Mesenchymal stem cell (in vitro differentiated cells and primary cell): Measurements from ENCODE around the gene WAPL.
A peak's percentile ranks its signal among the peaks of the same experiment; 100 is the strongest.

Source experiments
- DNase-seq: peaks from one replicate; pipeline ENCODE4 v3.0.0-alpha.2; 2013
- H2AFZ ChIP-seq: one replicate; pipeline ENCODE4 v1.6.1; 2013; ENCODE audit warnings: low read depth, mild to moderate bottlenecking, control low read depth, inconsistent platforms, low read length, moderate library complexity
- H2AK5ac ChIP-seq: 2 replicates; pipeline ENCODE4 v1.6.1; 2013; ENCODE audit warnings: low read length, moderate library complexity, mild to moderate bottlenecking, inconsistent platforms; ENCODE audit not compliant: severe bottlenecking
- H2BK120ac ChIP-seq: one replicate; pipeline ENCODE4 v1.6.1; 2013; ENCODE audit warnings: low read depth, mild to moderate bottlenecking, inconsistent platforms, low read length, moderate library complexity
- H2BK12ac ChIP-seq, 2 experiments: one replicate each; pipeline ENCODE4 v1.6.1; 2013; ENCODE audit warnings: inconsistent platforms in 2 of 2, low read length in 2 of 2, mild to moderate bottlenecking in 2 of 2, moderate library complexity in 2 of 2, control low read depth in 1 of 2
- H2BK15ac ChIP-seq: one replicate; pipeline ENCODE4 v1.6.1; 2013; ENCODE audit warnings: mild to moderate bottlenecking, low read depth, inconsistent platforms; ENCODE audit not compliant: poor library complexity, severe bottlenecking
- H2BK5ac ChIP-seq: 2 replicates; pipeline ENCODE4 v1.6.1; 2013; ENCODE audit warnings: low read depth, mild to moderate bottlenecking, low read length, control low read depth, inconsistent platforms; ENCODE audit not compliant: poor library complexity, severe bottlenecking
- H3K14ac ChIP-seq, 2 experiments: one replicate each; pipeline ENCODE4 v1.6.1; 2013; ENCODE audit warnings: inconsistent platforms in 2 of 2, low read length in 2 of 2, control low read depth in 1 of 2, mild to moderate bottlenecking in 1 of 2, moderate library complexity in 1 of 2
- H3K18ac ChIP-seq, 2 experiments: one replicate each; pipeline ENCODE4 v1.6.1; 2013; ENCODE audit warnings: inconsistent platforms in 2 of 2, low read length in 2 of 2, control low read depth in 1 of 2, low read depth in 1 of 2, mild to moderate bottlenecking in 1 of 2
- H3K23ac ChIP-seq, 2 experiments: one replicate each; pipeline ENCODE4 v1.6.1; 2013; ENCODE audit warnings: inconsistent platforms in 2 of 2, low read length in 2 of 2, mild to moderate bottlenecking in 2 of 2, moderate library complexity in 2 of 2, control low read depth in 1 of 2
- H3K27ac ChIP-seq: 2 replicates; pipeline ENCODE4 v1.5.1; 2013; ENCODE audit warnings: mild to moderate bottlenecking, moderate library complexity, low read length, control low read depth, inconsistent platforms; ENCODE audit not compliant: poor library complexity, severe bottlenecking
- H3K27me3 ChIP-seq, 2 experiments: 2 replicates each; pipeline versions ENCODE4 v1.6.1 to v1.7.0; 2013; ENCODE audit warnings: low read length in 2 of 2, mild to moderate bottlenecking in 2 of 2, moderate library complexity in 2 of 2, control low read depth in 1 of 2, inconsistent platforms in 1 of 2; ENCODE audit not compliant: control insufficient read depth in 1 of 2, insufficient read depth in 1 of 2
- H3K36me3 ChIP-seq, 2 experiments: 2 replicates each; pipeline versions ENCODE4 v1.6.1 to v1.7.0; 2013; ENCODE audit warnings: low read length in 2 of 2, control low read depth in 1 of 2, inconsistent platforms in 1 of 2, low read depth in 1 of 2, mild to moderate bottlenecking in 1 of 2; ENCODE audit not compliant: insufficient read depth in 2 of 2, control insufficient read depth in 1 of 2
- H3K4ac ChIP-seq, 2 experiments: one replicate each; pipeline ENCODE4 v1.6.1; 2013; ENCODE audit warnings: inconsistent platforms in 2 of 2, low read length in 2 of 2, mild to moderate bottlenecking in 2 of 2, moderate library complexity in 2 of 2, control low read depth in 1 of 2, low read depth in 1 of 2
- H3K4me1 ChIP-seq: 2 replicates; pipeline ENCODE4 v1.6.1; 2013; ENCODE audit warnings: low read depth, low read length, control low read depth; ENCODE audit not compliant: control insufficient read depth, insufficient read depth
- H3K4me2 ChIP-seq: 2 replicates; pipeline ENCODE4 v1.6.1; 2013; ENCODE audit warnings: low read length, mild to moderate bottlenecking, inconsistent platforms; ENCODE audit not compliant: poor library complexity, severe bottlenecking
- H3K4me3 ChIP-seq, 2 experiments: 2 replicates each; pipeline versions ENCODE4 v1.5.1 to v1.7.0; 2013; ENCODE audit warnings: low read length in 2 of 2, mild to moderate bottlenecking in 2 of 2, control low read depth in 1 of 2, low read depth in 1 of 2; ENCODE audit not compliant: insufficient read depth in 1 of 2
- H3K79me1 ChIP-seq: replicated peaks from 2 replicates; pipeline ENCODE4 v1.6.1; 2013; ENCODE audit warnings: mild to moderate bottlenecking, control low read depth, low read length, inconsistent platforms; ENCODE audit not compliant: poor library complexity, severe bottlenecking
- H3K9ac ChIP-seq: 2 replicates; pipeline ENCODE4 v1.7.0; 2013; ENCODE audit warnings: mild to moderate bottlenecking, low read length, moderate library complexity
- H3K9me3 ChIP-seq: 2 replicates; pipeline ENCODE4 v1.7.0; 2013; ENCODE audit warnings: mild to moderate bottlenecking, low read length; ENCODE audit not compliant: control insufficient read depth
- H4K8ac ChIP-seq: one replicate; pipeline ENCODE4 v1.6.1; 2013; ENCODE audit warnings: inconsistent platforms, mild to moderate bottlenecking, low read length, moderate library complexity
- H4K91ac ChIP-seq: one replicate; pipeline ENCODE4 v1.6.1; 2013; ENCODE audit warnings: mild to moderate bottlenecking, low read length, inconsistent platforms
- WGBS: methylation state at CpG from one replicate; pipeline ENCODE4 v1.1.7; 2013; ENCODE audit warnings: mixed read lengths; 5-methylcytosine and 5-hydroxymethylcytosine counted together

Gene WAPL

GRCh38 chr10:86402283-86402941, 119.2 kb downstream of the WAPL start:
- H3K9me3 ChIP-seq = no peaks in the 10 kb centered on the region

DNA sequence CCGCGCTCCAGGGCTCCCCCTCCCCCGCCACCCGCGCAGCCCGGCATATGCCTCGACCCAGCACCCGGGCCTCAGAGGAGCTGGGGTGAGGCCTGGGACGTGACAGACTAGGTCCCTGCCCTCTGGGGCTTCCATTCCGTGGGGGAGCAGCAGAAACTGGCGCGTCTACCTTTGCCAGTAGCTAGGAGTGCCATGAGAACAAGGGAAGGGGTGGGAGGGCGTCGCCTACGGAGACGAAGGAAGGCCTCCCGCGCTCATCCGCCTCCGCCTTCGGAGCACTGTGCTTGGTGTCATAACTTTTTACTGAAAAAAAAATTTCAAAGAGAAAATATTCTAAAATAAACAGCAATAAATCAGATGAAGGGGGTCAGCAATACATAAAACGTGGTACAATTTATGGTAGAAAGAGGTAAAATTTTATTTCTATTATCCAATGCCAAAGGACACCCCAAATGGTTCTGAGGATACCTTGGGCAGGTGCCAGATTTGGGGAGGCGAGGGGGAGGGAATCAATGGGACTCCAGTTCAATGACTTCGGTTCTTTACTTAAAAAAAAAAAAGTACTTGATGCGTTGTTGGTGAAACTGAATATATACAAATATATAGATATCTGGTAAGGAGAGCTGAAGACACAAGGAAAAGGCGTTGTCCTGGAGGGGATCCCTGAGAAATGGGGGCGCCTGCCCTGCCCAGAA, 119.9 kb downstream of the WAPL start:
- WGBS = 5% methylated on average over 14 of the region's 27 CpGs
- H3K27ac ChIP-seq = no peak overlapping the region
- no peaks in the 10 kb centered on the region for H3K36me3 ChIP-seq
- no peak overlapping the region for H2AK5ac ChIP-seq
- no peak overlapping the region for H2BK5ac ChIP-seq
- no peak overlapping the region for H2BK15ac ChIP-seq
- no peak overlapping the region for H3K14ac ChIP-seq
- H3K18ac ChIP-seq = peak overlapping the region; percentile 3 to 6
- peaks cover 23% of the 10 kb centered on the region for H3K4me1 ChIP-seq
- H2BK12ac ChIP-seq = peak overlapping the region in 1 of 2 experiments; percentile 7
- no peaks in the 10 kb centered on the region for H3K9me3 ChIP-seq
- H4K8ac ChIP-seq = peak overlapping the region; percentile 84
- H3K4me3 ChIP-seq = peak overlapping the region; percentile 61 to 76
- peak overlapping the region; percentile 86 for H4K91ac ChIP-seq
- no peak overlapping the region for H3K23ac ChIP-seq
- no peak overlapping the region for H2BK120ac ChIP-seq
- peak overlapping the region; percentile 99 for H3K4me2 ChIP-seq
- H3K79me1 ChIP-seq = no peaks in the 10 kb centered on the region
- no peak overlapping the region for H2AFZ ChIP-seq
- H3K9ac ChIP-seq = peak overlapping the region; percentile 87
- no peak for DNase-seq
- H3K4ac ChIP-seq = no peak overlapping the region
- peaks cover 5 to 9% of the 10 kb centered on the region in 2 experiments for H3K27me3 ChIP-seq

More at GRCh38 chr10:86402283-86402941, 119.2 kb downstream of the WAPL start:
- Histone ChIP-seq H2AFZ (no peak overlapping the region), H2BK12ac (no peak overlapping the region), H3K18ac (no peak overlapping the region), H2BK120ac (no peak overlapping the region), H3K4me3 (peak overlapping the region in 1 of 2 experiments; percentile 25), H3K27me3 (peaks cover 2 to 3% of the 10 kb centered on the region in 2 experiments), H4K8ac (peak overlapping the region; percentile 47), H2BK5ac (no peak overlapping the region), H3K23ac (no peak overlapping the region), H3K36me3 (no peaks in the 10 kb centered on the region), H2AK5ac (no peak overlapping the region), H3K27ac (no peak overlapping the region), H3K4me2 (no peak overlapping the region), H2BK15ac (no peak overlapping the region), H4K91ac (peak overlapping the region; percentile 37), H3K79me1 (no peaks in the 10 kb centered on the region), H3K9ac (no peak overlapping the region), H3K4ac (no peak overlapping the region), H3K14ac (no peak overlapping the region), H3K4me1 (peaks cover 23% of the 10 kb centered on the region)
- peak; percentile 21 for DNase-seq
- 20% methylated on average over 18 of the region's 18 CpGs for WGBS

GRCh38 chr10:86400705-86401587, 120.6 kb downstream of the WAPL start:
- Histone ChIP-seq H3K18ac (peak overlapping the region; percentile 87 to 94), H3K4ac (peak overlapping the region; percentile 40 to 54), H3K4me3 (peak overlapping the region; percentile 61 to 76), H2BK120ac (peak overlapping the region; percentile 15), H2AFZ (peak overlapping the region; percentile 60), H3K4me1 (peaks cover 23% of the 10 kb centered on the region), H2BK5ac (no peak overlapping the region), H3K14ac (peak overlapping the region in 1 of 2 experiments; percentile 84), H3K4me2 (peak overlapping the region; percentile 99), H4K8ac (peak overlapping the region; percentile 96), H3K9me3 (no peaks in the 10 kb centered on the region), H3K23ac (peak overlapping the region in 1 of 2 experiments; percentile 26), H3K79me1 (no peaks in the 10 kb centered on the region), H4K91ac (peak overlapping the region; percentile 87), H2AK5ac (no peak overlapping the region), H2BK12ac (peak overlapping the region in 1 of 2 experiments; percentile 80), H2BK15ac (no peak overlapping the region), H3K27ac (peak overlapping the region; percentile 52), H3K27me3 (peaks cover 9% of the 10 kb centered on the region in 2 experiments), H3K9ac (peak overlapping the region; percentile 87), H3K36me3 (no peaks in the 10 kb centered on the region)
- DNase-seq = peak; percentile 63
- WGBS = 2% methylated on average over 59 of the region's 76 CpGs
